ENCODE data around the gene PAQR4.

PAQR4 gene

GRCh38 chr16:3014971-3015370 is 45.8 kb downstream of the PAQR4 start (continued):
- TF ChIP-seq POU6F1 (CRISPR knock-in tag; IDR thresholded peaks at IDR 0.05; ENCODE audit: borderline replicate concordance, low read depth) (no peak), ARNTL (CRISPR knock-in tag; IDR thresholded peaks at IDR 0.05; ENCODE audit: borderline replicate concordance, low read depth) (no peak)

GRCh38 chr16:3015865-3016521 is 46.8 kb downstream of the PAQR4 start:
- TF ChIP-seq TOX (CRISPR knock-in tag; IDR thresholded peaks at IDR 0.05; ENCODE audit: borderline replicate concordance) (no peak), CSDC2 (CRISPR knock-in tag; IDR thresholded peaks at IDR 0.05) (no peak), ZC3H10 (CRISPR knock-in tag; IDR thresholded peaks at IDR 0.05) (no peak), RARB (CRISPR knock-in tag; IDR thresholded peaks at IDR 0.05) (no peak), TCF4 (CRISPR knock-in tag; IDR thresholded peaks at IDR 0.05; ENCODE audit: borderline replicate concordance) (no peak)
- ATAC-seq: no peak

- ATAC-seq: no peak
- TF ChIP-seq ZFP3 (CRISPR knock-in tag; IDR thresholded peaks at IDR 0.05): no peak
- TF ChIP-seq ZNF8 (CRISPR knock-in tag; IDR thresholded peaks at IDR 0.05): no peak
- no peak for TF ChIP-seq SNAI2 (CRISPR knock-in tag; IDR thresholded peaks at IDR 0.05)
- TF ChIP-seq BACH2 (CRISPR knock-in tag; IDR thresholded peaks at IDR 0.05; ENCODE audit: borderline replicate concordance): no peak
- no peak for TF ChIP-seq ZNF565 (CRISPR knock-in tag; conservative IDR thresholded peaks at IDR 0.05; ENCODE audit: low read depth)
- no peak for TF ChIP-seq CREB5 (CRISPR knock-in tag; IDR thresholded peaks at IDR 0.05; ENCODE audit: low read depth)
- no peak for TF ChIP-seq ARNTL (CRISPR knock-in tag; IDR thresholded peaks at IDR 0.05; ENCODE audit: borderline replicate concordance, low read depth)
- TF ChIP-seq TCF4 (CRISPR knock-in tag; IDR thresholded peaks at IDR 0.05; ENCODE audit: borderline replicate concordance): no peak
- no peak for TF ChIP-seq ZC3H10 (CRISPR knock-in tag; IDR thresholded peaks at IDR 0.05)
- TF ChIP-seq POU6F1 (CRISPR knock-in tag; IDR thresholded peaks at IDR 0.05; ENCODE audit: borderline replicate concordance, low read depth): no peak
- no peak for TF ChIP-seq OSR1 (CRISPR knock-in tag; IDR thresholded peaks at IDR 0.05)
These were observed 48.2 kb downstream of the PAQR4 start for GRCh38 chr16:3017344-3017743.

- no peak for TF ChIP-seq POU6F1 (CRISPR knock-in tag; IDR thresholded peaks at IDR 0.05; ENCODE audit: borderline replicate concordance, low read depth)
- no peak for TF ChIP-seq ISL1 (CRISPR knock-in tag; IDR thresholded peaks at IDR 0.05)
- TF ChIP-seq CSRNP3 (CRISPR knock-in tag; IDR thresholded peaks at IDR 0.05): no peak
- no peak for TF ChIP-seq ESRRG (CRISPR knock-in tag; IDR thresholded peaks at IDR 0.05)
- no peak for ATAC-seq
These were observed 48.8 kb downstream of the PAQR4 start, which contains the start of gene CLDN6 for GRCh38 chr16:3017794-3018506. TSS of gene CLDN6 (minus strand) at chr16:3018183. CDS start at chr16:3016021, 2,162 bp downstream.
